Lower lobe of right lung (tissue), 2 donors: Measurements from ENCODE around the gene MACROD2. TPM values are rescaled to one million over a fixed set of nuclear protein-coding genes. Genes with fewer than 3 reads are reported as not detected.

Experiments
- ATAC-seq, 2 donors: fragments of 200-7000 bp; cut with Tn5 transposase; one replicate each; pipeline ENCODE4 v1.9.1; 2020 to 2022; ENCODE audit warnings: mild to moderate bottlenecking in 2 of 2, moderate library complexity in 2 of 2
- DNase-seq: peaks from one replicate; pipeline ENCODE4 v3.0.0-alpha.2; 2020
- H3K27ac ChIP-seq: fragments of 200-600 bp; one replicate; pipeline ENCODE4 v1.8.0; 2022
- H3K27me3 ChIP-seq: fragments of 200-600 bp; one replicate; pipeline ENCODE4 v1.8.0; 2022; ENCODE audit warnings: low read depth
- H3K36me3 ChIP-seq: fragments of 200-600 bp; one replicate; pipeline ENCODE4 v1.8.0; 2022; ENCODE audit warnings: mild to moderate bottlenecking
- H3K4me1 ChIP-seq: fragments of 200-600 bp; one replicate; pipeline ENCODE4 v1.8.0; 2022
- H3K4me3 ChIP-seq: fragments of 200-600 bp; one replicate; pipeline ENCODE4 v1.8.0; 2022; ENCODE audit warnings: mild to moderate bottlenecking
- H3K9me3 ChIP-seq: fragments of 200-600 bp; one replicate; pipeline ENCODE4 v1.8.0; 2022
- intact Hi-C: fragments of 100-400 bp; cut with DNase I; formaldehyde crosslinking; loops from one replicate; pipeline ENCODE4 v1.11.0; 2022
- total RNA-seq: library from RNA; stranded (reverse); fragmentation: NEBNext Ultra II Directional; extraction: Animal tissue kit (Norgen Biotek cat#: 25700); gene quantifications from one replicate; pipeline ENCODE4 v1.2.1, GENCODE V29; 2021
- TF ChIP-seq, protein P1 (sequence below): fragments of 200-600 bp; IDR thresholded peaks from one replicate; pipeline ENCODE4 v1.8.0; 2022; ENCODE audit warnings: antibody characterized with exemption, mild to moderate bottlenecking
- donor health status: DM: no; HTN: yes; CAD: no; lungs with severe emphysema.

The MACROD2 gene
- total RNA-seq, 1 donor from 2014 or later, result 73.0 TPM

- TF ChIP-seq, protein P1, sequence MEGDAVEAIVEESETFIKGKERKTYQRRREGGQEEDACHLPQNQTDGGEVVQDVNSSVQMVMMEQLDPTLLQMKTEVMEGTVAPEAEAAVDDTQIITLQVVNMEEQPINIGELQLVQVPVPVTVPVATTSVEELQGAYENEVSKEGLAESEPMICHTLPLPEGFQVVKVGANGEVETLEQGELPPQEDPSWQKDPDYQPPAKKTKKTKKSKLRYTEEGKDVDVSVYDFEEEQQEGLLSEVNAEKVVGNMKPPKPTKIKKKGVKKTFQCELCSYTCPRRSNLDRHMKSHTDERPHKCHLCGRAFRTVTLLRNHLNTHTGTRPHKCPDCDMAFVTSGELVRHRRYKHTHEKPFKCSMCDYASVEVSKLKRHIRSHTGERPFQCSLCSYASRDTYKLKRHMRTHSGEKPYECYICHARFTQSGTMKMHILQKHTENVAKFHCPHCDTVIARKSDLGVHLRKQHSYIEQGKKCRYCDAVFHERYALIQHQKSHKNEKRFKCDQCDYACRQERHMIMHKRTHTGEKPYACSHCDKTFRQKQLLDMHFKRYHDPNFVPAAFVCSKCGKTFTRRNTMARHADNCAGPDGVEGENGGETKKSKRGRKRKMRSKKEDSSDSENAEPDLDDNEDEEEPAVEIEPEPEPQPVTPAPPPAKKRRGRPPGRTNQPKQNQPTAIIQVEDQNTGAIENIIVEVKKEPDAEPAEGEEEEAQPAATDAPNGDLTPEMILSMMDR, result no peak
- no peaks in the 10 kb centered on the region for H3K36me3 ChIP-seq
- intact Hi-C loops, result no loop called here
- no peak overlapping the region for H3K27ac ChIP-seq
- DNase-seq (no peak), ATAC-seq (no peak)
- H3K9me3 ChIP-seq, result no peaks in the 10 kb centered on the region
- H3K4me3 ChIP-seq, result no peak overlapping the region
- H3K27me3 ChIP-seq, result no peaks in the 10 kb centered on the region
- H3K4me1 ChIP-seq, result no peaks in the 10 kb centered on the region
Observed at GRCh38 chr20:15071085-15071808, 1075.9 kb downstream of the MACROD2 start.

GRCh38 chr20:15072316-15072715 lies 1077.0 kb downstream of the MACROD2 start:
- Histone ChIP-seq H3K27ac (no peak overlapping the region), H3K36me3 (no peaks in the 10 kb centered on the region), H3K27me3 (no peaks in the 10 kb centered on the region), H3K4me1 (no peaks in the 10 kb centered on the region), H3K4me3 (no peak overlapping the region), H3K9me3 (no peaks in the 10 kb centered on the region)
- TF ChIP-seq, protein P1, result no peak
- intact Hi-C loops, result no loop called here
- ATAC-seq (no peak), DNase-seq (no peak)

DNA sequence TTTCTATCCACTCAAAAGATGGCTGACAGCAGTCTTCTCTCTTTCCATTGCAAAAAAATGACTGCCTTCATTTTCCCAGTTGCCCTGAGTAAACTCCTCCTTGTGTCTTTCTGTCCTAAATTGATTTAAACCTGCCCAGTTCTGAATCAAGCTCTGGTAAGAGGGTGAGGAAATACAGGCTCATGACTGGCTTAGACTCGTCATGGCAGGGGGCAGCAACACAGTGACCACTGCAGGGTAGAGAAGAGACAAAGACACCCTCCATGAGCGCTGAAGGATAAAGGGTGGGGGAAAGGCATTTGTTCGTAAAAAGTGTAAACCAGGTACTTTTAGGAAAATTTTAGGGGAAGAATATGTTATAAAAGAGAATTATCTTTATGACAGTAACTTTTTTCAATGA lies 1080.3 kb downstream of the MACROD2 start:
- H3K27ac ChIP-seq, result no peak overlapping the region
- H3K27me3 ChIP-seq, result no peaks in the 10 kb centered on the region
- TF ChIP-seq, protein P1, result no peak
- H3K36me3 ChIP-seq, result no peaks in the 10 kb centered on the region
- ATAC-seq (no peak), DNase-seq (no peak)
- H3K4me1 ChIP-seq, result no peaks in the 10 kb centered on the region
- no peaks in the 10 kb centered on the region for H3K9me3 ChIP-seq
- H3K4me3 ChIP-seq, result no peak overlapping the region
- intact Hi-C loops, result no loop called here

GRCh38 chr20:15076785-15077184 lies 1081.5 kb downstream of the MACROD2 start:
- intact Hi-C loops, result no loop called here

DNA sequence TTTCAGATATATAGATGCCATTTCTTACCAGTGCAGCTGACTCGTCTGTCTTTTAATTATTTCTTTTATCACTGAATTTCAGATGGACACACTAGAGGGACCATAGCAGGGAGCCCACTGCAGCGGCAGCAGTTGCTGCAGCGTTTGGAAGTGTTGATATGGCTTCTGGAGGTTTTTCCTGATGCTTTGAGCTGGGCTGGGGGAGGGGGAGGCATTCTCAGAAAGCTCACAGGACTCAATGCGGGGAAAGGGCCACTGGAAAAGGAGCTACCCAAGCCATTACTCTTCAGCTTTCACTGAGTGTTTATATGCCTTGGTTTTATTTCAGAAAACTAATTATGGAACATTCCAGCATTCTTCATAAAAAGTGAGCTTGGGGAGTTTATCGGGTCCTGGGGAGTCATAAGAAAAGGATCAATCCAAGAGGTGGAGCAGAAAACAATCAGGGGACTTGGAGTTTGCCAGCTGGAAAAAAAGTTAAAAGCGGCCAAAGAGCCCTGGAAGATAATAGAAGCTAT lies 1082.5 kb downstream of the MACROD2 start:
- Histone ChIP-seq H3K4me3 (no peak overlapping the region), H3K4me1 (no peaks in the 10 kb centered on the region), H3K36me3 (no peaks in the 10 kb centered on the region), H3K9me3 (no peaks in the 10 kb centered on the region), H3K27ac (no peak overlapping the region), H3K27me3 (no peaks in the 10 kb centered on the region)
- no peak for ATAC-seq
- TF ChIP-seq, protein P1, result no peak
- intact Hi-C loops, result no loop called here
- no peak for DNase-seq

More at GRCh38 chr20:15076785-15077184, 1081.5 kb downstream of the MACROD2 start:
- no peak for ATAC-seq
- no peak for DNase-seq
- no peak overlapping the region for H3K27ac ChIP-seq
- no peaks in the 10 kb centered on the region for H3K36me3 ChIP-seq
- TF ChIP-seq, protein P1, result no peak
- no peak overlapping the region for H3K4me3 ChIP-seq
- H3K27me3 ChIP-seq, result no peaks in the 10 kb centered on the region
- no peaks in the 10 kb centered on the region for H3K4me1 ChIP-seq
- no peaks in the 10 kb centered on the region for H3K9me3 ChIP-seq
